Measurements from ENCODE around the gene WDR72.
"Not testable (repeated sequence)": the region's sequence is repeated elsewhere in the genome, so short reads cannot be mapped to it uniquely, and the experiment has no call there.

WDR72 gene

GRCh38 chr15:53759411-53759931 is at the start of gene WDR72:
Gene WDR72 (minus strand): TSS chr15:53759663. CDS start chr15:53733149, 26,514 bp downstream.
- no peak within 1 kb of the TSS for H3K4me3 ChIP-seq (ENCODE audit: low read depth, low read length)
- TF ChIP-seq, protein P1, sequence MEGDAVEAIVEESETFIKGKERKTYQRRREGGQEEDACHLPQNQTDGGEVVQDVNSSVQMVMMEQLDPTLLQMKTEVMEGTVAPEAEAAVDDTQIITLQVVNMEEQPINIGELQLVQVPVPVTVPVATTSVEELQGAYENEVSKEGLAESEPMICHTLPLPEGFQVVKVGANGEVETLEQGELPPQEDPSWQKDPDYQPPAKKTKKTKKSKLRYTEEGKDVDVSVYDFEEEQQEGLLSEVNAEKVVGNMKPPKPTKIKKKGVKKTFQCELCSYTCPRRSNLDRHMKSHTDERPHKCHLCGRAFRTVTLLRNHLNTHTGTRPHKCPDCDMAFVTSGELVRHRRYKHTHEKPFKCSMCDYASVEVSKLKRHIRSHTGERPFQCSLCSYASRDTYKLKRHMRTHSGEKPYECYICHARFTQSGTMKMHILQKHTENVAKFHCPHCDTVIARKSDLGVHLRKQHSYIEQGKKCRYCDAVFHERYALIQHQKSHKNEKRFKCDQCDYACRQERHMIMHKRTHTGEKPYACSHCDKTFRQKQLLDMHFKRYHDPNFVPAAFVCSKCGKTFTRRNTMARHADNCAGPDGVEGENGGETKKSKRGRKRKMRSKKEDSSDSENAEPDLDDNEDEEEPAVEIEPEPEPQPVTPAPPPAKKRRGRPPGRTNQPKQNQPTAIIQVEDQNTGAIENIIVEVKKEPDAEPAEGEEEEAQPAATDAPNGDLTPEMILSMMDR (IDR thresholded peaks at IDR 0.05; ENCODE audit: low read depth, low read length): no peak

GRCh38 chr15:53808058-53808706 is 48.7 kb upstream of the WDR72 start:
- H3K4me3 ChIP-seq (ENCODE audit: low read depth, low read length): no peak overlapping the region
- TF ChIP-seq, protein P1 (IDR thresholded peaks at IDR 0.05; ENCODE audit: low read depth, low read length): peak; percentile 6; the same call in 1 of the 2 replicates

- TF ChIP-seq, protein P1 (IDR thresholded peaks at IDR 0.05; ENCODE audit: low read depth, low read length): no peak
- H3K4me3 ChIP-seq (ENCODE audit: low read depth, low read length): no peak overlapping the region
Measured at GRCh38 chr15:53807501-53807900, 48.0 kb upstream of the WDR72 start.

DNA sequence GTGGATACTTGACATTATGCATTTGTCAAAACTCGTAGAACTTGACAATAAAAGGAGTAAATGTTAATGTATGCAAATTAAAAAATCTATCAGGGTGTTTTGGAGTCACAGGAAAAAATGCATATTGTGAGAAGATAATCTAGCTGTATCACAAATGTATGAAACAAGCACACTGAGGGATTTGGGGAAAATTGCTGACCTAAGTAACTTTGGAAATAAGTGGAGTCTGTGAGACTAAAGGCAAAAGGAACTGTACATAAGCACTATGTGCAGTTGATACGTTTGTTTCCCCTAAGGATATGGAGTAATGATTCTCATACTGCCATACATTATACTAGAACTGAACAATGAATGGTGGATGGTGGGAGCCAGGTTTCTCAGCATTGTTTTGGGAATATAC is 43.2 kb upstream of the WDR72 start:
- TF ChIP-seq, protein P1 (IDR thresholded peaks at IDR 0.05; ENCODE audit: low read depth, low read length): no peak

DNA sequence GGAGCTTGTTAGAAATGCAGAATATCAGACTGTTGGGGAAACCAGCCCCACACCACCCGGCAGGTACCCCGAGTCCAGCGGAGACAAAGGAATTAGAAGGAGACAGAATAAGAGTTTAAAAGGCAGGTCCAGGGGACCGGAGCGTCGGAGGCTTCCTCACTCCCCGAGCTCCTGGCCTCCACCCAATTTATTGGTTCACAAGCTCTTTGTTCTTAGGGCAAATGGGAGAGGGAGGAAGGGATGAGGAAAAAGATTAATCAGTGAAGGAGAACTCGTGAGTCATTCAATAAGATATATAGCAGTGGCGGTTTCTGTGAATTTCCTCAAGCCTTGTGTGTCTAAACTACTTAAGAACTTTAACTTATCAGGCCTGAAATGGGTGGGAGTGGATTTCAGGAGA is 32.1 kb upstream of the WDR72 start:
- TF ChIP-seq, protein P1 (IDR thresholded peaks at IDR 0.05; ENCODE audit: low read depth, low read length): no peak
- H3K4me3 ChIP-seq (ENCODE audit: low read depth, low read length): no peak overlapping the region

More for the DNA sequence above, 43.2 kb upstream of the WDR72 start:
- H3K4me3 ChIP-seq (ENCODE audit: low read depth, low read length): no peak overlapping the region

DNA sequence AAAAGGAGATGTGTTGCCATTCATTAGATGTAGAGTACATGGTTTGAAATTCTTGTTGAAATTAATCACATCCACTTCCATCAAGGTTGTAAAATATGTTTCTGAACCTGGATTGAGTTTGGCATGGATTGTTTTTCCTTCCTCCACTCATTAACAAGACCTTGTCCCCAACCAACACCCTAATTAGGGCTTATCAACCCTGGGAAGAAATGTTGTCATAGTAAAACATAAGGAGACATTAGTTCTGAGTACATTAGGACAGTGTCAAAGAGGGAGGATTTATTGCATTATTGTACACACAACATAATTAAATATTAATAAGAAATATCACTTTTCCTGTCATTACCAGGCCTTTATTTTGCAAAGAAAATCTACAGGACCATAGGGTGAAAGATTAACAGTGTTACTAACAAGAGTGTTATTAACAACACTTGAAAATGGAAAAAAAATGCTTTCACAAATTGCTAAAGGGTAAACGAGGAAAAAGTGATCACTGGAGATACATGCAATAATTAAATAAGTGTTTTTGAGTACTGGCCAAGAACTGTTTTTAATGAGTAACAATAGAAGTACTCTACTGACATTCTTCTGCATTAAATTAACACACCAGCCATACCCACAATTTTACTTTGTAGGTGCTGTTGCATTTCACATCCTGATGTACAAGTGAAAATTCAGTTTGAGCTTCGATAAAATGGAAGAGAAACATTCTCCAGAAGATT is 30.4 kb upstream of the WDR72 start:
- TF ChIP-seq, protein P1 (IDR thresholded peaks at IDR 0.05; ENCODE audit: low read depth, low read length): no peak
- H3K4me3 ChIP-seq (ENCODE audit: low read depth, low read length): no peak overlapping the region

- TF ChIP-seq, protein P1 (IDR thresholded peaks at IDR 0.05; ENCODE audit: low read depth, low read length): no peak
Measured at GRCh38 chr15:53786401-53786800, 26.9 kb upstream of the WDR72 start.

DNA sequence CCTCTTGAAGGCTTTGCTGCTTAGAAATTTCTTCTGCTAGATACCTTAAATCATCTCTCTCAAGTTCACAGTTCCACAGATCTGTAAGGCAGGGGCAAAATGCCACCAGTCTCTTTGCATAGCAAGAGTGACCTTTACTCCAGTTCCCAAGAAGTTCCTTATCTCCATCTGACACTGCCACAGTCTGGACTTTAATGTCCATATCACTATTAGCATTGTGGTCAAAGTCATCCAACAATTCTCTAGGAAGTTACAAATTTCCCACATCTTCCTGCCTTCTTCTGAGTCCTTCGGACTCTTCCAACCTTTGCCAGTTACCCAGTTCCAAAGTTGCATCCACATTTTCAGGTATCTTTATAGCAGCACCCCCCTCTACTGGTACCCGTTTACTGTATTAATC is 25.8 kb upstream of the WDR72 start:
- not testable (repeated sequence) for H3K4me3 ChIP-seq (ENCODE audit: low read depth, low read length)

More at GRCh38 chr15:53786401-53786800, 26.9 kb upstream of the WDR72 start:
- H3K4me3 ChIP-seq (ENCODE audit: low read depth, low read length): no peak overlapping the region

All from WI38 (cell line).